GM12891 (cell line): ENCODE results near the gene PLK5.

Source experiments
- POLR2AphosphoS5 ChIP-seq: IDR thresholded peaks from 2 replicates; pipeline ENCODE4 v1.6.1; 2011; ENCODE audit warnings: low read depth, low read length, control low read depth
- TAF1 ChIP-seq: IDR thresholded peaks from 2 replicates; pipeline ENCODE4 v1.6.1; 2011; ENCODE audit warnings: low read depth, low read length, control low read depth

DNA sequence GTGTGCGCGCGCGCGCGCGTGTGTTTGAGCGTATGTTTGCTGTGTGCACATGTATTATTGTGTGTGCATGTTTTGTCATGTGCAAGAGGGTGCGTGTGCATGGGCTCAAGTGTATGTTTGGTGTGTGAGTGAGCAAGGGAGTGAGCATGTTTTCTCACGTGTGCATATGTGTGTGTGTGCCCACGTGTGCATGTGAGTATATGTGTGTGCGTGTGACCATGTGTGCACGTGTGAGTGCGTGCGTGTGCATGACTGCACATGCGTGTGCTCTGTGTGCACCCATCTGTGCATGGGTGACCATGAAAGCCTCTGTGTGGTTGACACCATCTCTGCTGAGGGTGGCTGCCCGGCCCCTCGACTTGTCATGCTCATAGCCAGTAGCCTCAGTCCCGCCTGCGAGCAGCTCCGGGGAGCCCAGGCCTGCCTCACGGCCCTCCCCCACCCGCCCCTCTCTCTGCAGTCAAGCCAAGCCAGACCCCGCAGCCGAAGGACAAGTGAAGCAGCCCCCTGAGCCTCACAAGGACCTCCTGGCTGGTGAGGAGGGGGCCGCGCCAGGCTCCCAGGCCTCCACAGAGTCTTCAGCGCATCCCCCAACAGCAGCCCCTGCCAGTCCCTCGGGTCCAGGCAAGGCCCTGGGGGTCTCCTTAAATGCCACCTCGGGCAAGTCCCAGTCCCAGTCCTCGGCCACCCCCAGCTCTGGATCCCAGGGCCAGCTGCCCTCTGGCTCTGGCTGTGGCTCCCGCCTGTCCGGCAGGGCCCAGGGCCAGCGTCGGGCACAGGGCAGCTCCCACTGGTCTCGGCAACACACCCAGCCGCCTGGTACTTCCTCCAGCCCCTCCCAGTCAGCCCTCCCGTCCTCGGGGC, 26.9 kb upstream of the PLK5 start:
- no peak for TF ChIP-seq TAF1
- no peak for TF ChIP-seq POLR2AphosphoS5
